GM12878 (cell line): Measurements from ENCODE around the gene NLN. TPM values are rescaled to one million over a fixed set of nuclear protein-coding genes. Genes with fewer than 3 reads are reported as not detected.

Experiments
- ATAC-seq: fragments of 200-7000 bp; cut with Tn5 transposase; 3 replicates; pipeline ENCODE4 v1.9.1; 2020; ENCODE audit warnings: mild to moderate bottlenecking, moderate library complexity
- BruUV-seq: library from RNA; stranded (reverse); fragments of 400-500 nt; replicated peaks from 2 replicates; lab custom pipeline; 2021; lab: Mats Ljungman, UMichigan
- CTCF ChIA-PET: fragments of 300-600 bp; sonication (Branson Sonifier 250); formaldehyde crosslinking; extraction: SDS; loops from one replicate; lab custom pipeline; 2021; ENCODE audit warnings: inconsistent platforms; lab: Yijun Ruan, JAX
- POLR2A ChIA-PET: fragments of 350-600 bp; formaldehyde crosslinking; extraction: SDS; loops from one replicate; lab custom pipeline; 2021; ENCODE audit warnings: inconsistent platforms; lab: Charles Lee
- RAD21 ChIA-PET: fragments of 300-600 bp; sonication (Branson Sonifier 250); formaldehyde crosslinking; loops from one replicate; lab custom pipeline; 2023; ENCODE audit warnings: antibody characterized with exemption; ENCODE audit not compliant: unreplicated experiment; lab: Charles Lee
- SMC1A ChIA-PET: fragments of 300-600 bp; sonication (Branson Sonifier 250); formaldehyde crosslinking; loops from one replicate; lab custom pipeline; 2023; ENCODE audit not compliant: unreplicated experiment, uncharacterized antibody; lab: Charles Lee
- DNase-seq: peaks from one replicate; pipeline ENCODE4 v3.0.0-alpha.2; 2011; ENCODE audit warnings: low read depth, low spot score
- FAIRE-seq: peaks from 3 replicates; lab custom pipeline; 2011; peaks lifted over from hg19 to GRCh38; lab: Jason Lieb, UNC
- H2AFZ ChIP-seq: 2 replicates; pipeline ENCODE4 v1.6.0; 2011; ENCODE audit warnings: low read depth, low read length, control low read depth; ENCODE audit not compliant: control insufficient read depth
- H3K27ac ChIP-seq: 2 replicates; pipeline ENCODE4 v1.5.1; 2011; ENCODE audit warnings: control low read depth; ENCODE audit not compliant: control insufficient read depth, insufficient read depth
- H3K27me3 ChIP-seq, 2 experiments: replicated peaks in 1 of 2; 2 replicates each; pipeline versions ENCODE4 v1.6.0 to v1.6.1; 2011; ENCODE audit warnings: low read length in 1 of 2; ENCODE audit not compliant: control insufficient read depth in 2 of 2, insufficient read depth in 2 of 2
- H3K36me3 ChIP-seq, 2 experiments: 2 replicates each; pipeline ENCODE4 v1.5.1; 2011; ENCODE audit warnings: low read length in 1 of 2; ENCODE audit not compliant: control insufficient read depth in 2 of 2, insufficient read depth in 2 of 2
- H3K4me1 ChIP-seq: 2 replicates; pipeline ENCODE4 v1.6.1; 2011; ENCODE audit warnings: mild to moderate bottlenecking, low read length, moderate library complexity, mixed read lengths; ENCODE audit not compliant: control insufficient read depth, insufficient read depth
- H3K4me2 ChIP-seq: 2 replicates; pipeline ENCODE4 v1.6.0; 2011; ENCODE audit warnings: control low read depth; ENCODE audit not compliant: control insufficient read depth, insufficient read depth
- H3K4me3 ChIP-seq: fragments of 200-600 bp; sonication (generic); 2 replicates; pipeline ENCODE4 v1.5.1; 2016
- H3K79me2 ChIP-seq: 2 replicates; pipeline ENCODE4 v1.6.0; 2011; ENCODE audit warnings: low read length; ENCODE audit not compliant: control insufficient read depth, insufficient read depth
- H3K9ac ChIP-seq: 2 replicates; pipeline ENCODE4 v1.8.0; 2011; ENCODE audit warnings: low read length, control low read depth, mixed read lengths; ENCODE audit not compliant: control insufficient read depth, insufficient read depth
- H3K9me3 ChIP-seq: replicated peaks from 3 replicates; pipeline ENCODE4 v1.5.1; 2011; ENCODE audit warnings: mild to moderate bottlenecking, low read length; ENCODE audit not compliant: control insufficient read depth, insufficient read depth
- H4K20me1 ChIP-seq: 2 replicates; pipeline ENCODE4 v1.6.0; 2011; ENCODE audit not compliant: control insufficient read depth, insufficient read depth
- BRCA1 ChIP-seq: IDR thresholded peaks from 2 replicates; pipeline ENCODE4 v1.6.1; 2011; ENCODE audit warnings: low read depth, low read length, improper control_type of control experiment
- ESRRA ChIP-seq: IDR thresholded peaks from 2 replicates; pipeline ENCODE4 v1.6.1; 2012; ENCODE audit warnings: mild to moderate bottlenecking, low read length, improper control_type of control experiment
- FOS ChIP-seq: IDR thresholded peaks from 3 replicates; pipeline ENCODE4 v1.6.1; 2011; ENCODE audit warnings: borderline replicate concordance; ENCODE audit not compliant: insufficient read length; ENCODE audit errors: extremely low read depth
- NFIC ChIP-seq: IDR thresholded peaks from 2 replicates; pipeline ENCODE4 v1.6.1; 2012; ENCODE audit warnings: low read depth, mild to moderate bottlenecking, inconsistent platforms, low read length, moderate library complexity
- PML ChIP-seq: IDR thresholded peaks from 2 replicates; pipeline ENCODE4 v1.6.1; 2012; ENCODE audit warnings: low read length, inconsistent platforms
- POU2F2 ChIP-seq: IDR thresholded peaks from 3 replicates; pipeline ENCODE4 v1.6.1; 2011; ENCODE audit warnings: low read depth, mild to moderate bottlenecking, low read length, borderline replicate concordance
- SMARCA5 ChIP-seq: fragments of 450-650 bp; IDR thresholded peaks from 2 replicates; pipeline ENCODE4 v1.6.1; 2017; ENCODE audit warnings: mild to moderate bottlenecking
- SP1 ChIP-seq: IDR thresholded peaks from one replicate; pipeline ENCODE4 v1.6.1; 2011; ENCODE audit warnings: low read depth, low read length
- YY1 ChIP-seq: IDR thresholded peaks from 2 replicates; pipeline ENCODE4 v1.6.1; 2011; ENCODE audit warnings: low read depth, mild to moderate bottlenecking, low read length
- ZNF622 ChIP-seq: fragments of 450-650 bp; IDR thresholded peaks from 2 replicates; pipeline ENCODE4 v1.6.1; 2017; ENCODE audit warnings: mild to moderate bottlenecking, inconsistent platforms
- ZZZ3 ChIP-seq: IDR thresholded peaks from 2 replicates; pipeline ENCODE4 v1.6.1; 2011; ENCODE audit warnings: low read depth; ENCODE audit not compliant: control insufficient read depth, insufficient read length
- WGBS: methylation state at CpG from one replicate; pipeline ENCODE4 v1.1.6; 2016; ENCODE audit warnings: low lambda C conversion rate; ENCODE audit not compliant: insufficient replicate concordance, insufficient coverage; ENCODE audit errors: missing lambda C conversion rate; 5-methylcytosine and 5-hydroxymethylcytosine counted together
- in situ Hi-C: fragments of 300-500 bp; cut with MboI; formaldehyde crosslinking; loops from 9 replicates; pipeline ENCODE4 v1.14.3; 2018; ENCODE audit warnings: mixed read lengths
- intact Hi-C: fragments of 100-400 bp; cut with micrococcal nuclease; formaldehyde crosslinking; loops from one replicate; pipeline ENCODE4 v1.14.2; 2022; ENCODE audit not compliant: unreplicated experiment
- polyA plus RNA-seq, 11 experiments: library from polyadenylated mRNA; depleted of rRNA in 4 of 11; unstranded in 6 of 11; stranded (reverse) in 5 of 11; fragments of >200 nt; fragmentation: Nextera tagmentation in 4 of 11; fragmentation: Illumina TruSeq in 1 of 11; extraction: Ambion mirVana in 4 of 11; extraction: Trizol in 1 of 11; gene quantifications; 1 replicate in 1 of 11; 2 replicates in 10 of 11; pipeline versions ENCODE4 v1.2.1 to v1.2.3, GENCODE V29; 2011 to 2016; ENCODE audit warnings: inconsistent platforms in 2 of 11, missing spikeins in 2 of 11, low read depth in 1 of 11
- total RNA-seq, 4 experiments: library from RNA; depleted of rRNA in 3 of 4; stranded (reverse); fragments of >200 nt in 3 of 4; fragmentation: Illumina TruSeq in 1 of 4; extraction: Trizol in 1 of 4; gene quantifications; 2 replicates each; pipeline versions ENCODE4 v1.2.1 to v1.2.3, GENCODE V29; 2013 to 2021
- TF ChIP-seq, protein P1 (sequence below): fragments of 450-650 bp; IDR thresholded peaks from 2 replicates; pipeline ENCODE4 v1.6.1; 2018; ENCODE audit warnings: mild to moderate bottlenecking, low read depth, moderate library complexity; ENCODE audit not compliant: partially characterized antibody
- TF ChIP-seq, protein P2 (sequence below): IDR thresholded peaks from 2 replicates; pipeline ENCODE4 v1.6.1; 2012; ENCODE audit warnings: low read depth, low read length, improper control_type of control experiment
- TF ChIP-seq, protein P3 (sequence below), 3 experiments: IDR thresholded peaks in 2 of 3; conservative IDR thresholded peaks in 1 of 3; 2 replicates each; pipeline ENCODE4 v1.5.1; 2011; ENCODE audit warnings: low read depth in 3 of 3, low read length in 3 of 3, mild to moderate bottlenecking in 3 of 3, control low read depth in 2 of 3, moderate library complexity in 2 of 3, inconsistent platforms in 1 of 3, mixed read lengths in 1 of 3; ENCODE audit not compliant: control insufficient read depth in 2 of 3, insufficient read depth in 1 of 3; ENCODE audit errors: extremely low read depth in 1 of 3

NLN gene
- total and polyA plus RNA-seq, 10 of the 15 experiments (the other 5 are each of a cell fraction or from before 2014, with no cell fraction given): 6.8 to 56.9 (median 33.3) TPM

DNA sequence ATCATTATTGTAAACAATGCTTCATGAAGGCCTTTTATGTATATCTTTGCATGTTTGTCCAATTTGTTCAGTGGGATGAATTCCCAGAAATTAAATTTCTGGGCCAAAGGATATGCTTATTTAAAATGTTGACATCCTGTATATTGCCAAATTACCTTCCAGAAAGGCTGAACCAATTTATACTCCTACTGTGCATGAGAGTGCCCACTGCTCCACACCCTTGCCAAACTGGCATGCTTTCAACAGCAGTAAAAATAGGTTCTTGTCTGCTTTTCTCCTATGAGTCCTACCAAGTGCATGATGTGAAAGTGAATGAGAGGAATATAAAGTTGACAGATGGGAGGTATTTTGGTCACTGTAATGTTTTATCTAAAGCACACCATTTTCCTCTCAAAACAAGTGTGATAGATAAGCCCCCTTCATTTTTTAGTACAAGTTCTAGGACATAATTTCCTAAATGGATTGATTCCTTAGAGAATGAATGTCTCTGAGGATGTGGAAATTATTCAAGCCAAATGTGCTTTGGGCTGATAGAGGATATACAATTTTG, 133.8 kb downstream of the NLN start:
- no peaks in the 10 kb centered on the region for H3K4me1 ChIP-seq
- RAD21 ChIA-PET: no interaction called here
- POLR2A ChIA-PET: no interaction called here
- TF ChIP-seq, protein P1, sequence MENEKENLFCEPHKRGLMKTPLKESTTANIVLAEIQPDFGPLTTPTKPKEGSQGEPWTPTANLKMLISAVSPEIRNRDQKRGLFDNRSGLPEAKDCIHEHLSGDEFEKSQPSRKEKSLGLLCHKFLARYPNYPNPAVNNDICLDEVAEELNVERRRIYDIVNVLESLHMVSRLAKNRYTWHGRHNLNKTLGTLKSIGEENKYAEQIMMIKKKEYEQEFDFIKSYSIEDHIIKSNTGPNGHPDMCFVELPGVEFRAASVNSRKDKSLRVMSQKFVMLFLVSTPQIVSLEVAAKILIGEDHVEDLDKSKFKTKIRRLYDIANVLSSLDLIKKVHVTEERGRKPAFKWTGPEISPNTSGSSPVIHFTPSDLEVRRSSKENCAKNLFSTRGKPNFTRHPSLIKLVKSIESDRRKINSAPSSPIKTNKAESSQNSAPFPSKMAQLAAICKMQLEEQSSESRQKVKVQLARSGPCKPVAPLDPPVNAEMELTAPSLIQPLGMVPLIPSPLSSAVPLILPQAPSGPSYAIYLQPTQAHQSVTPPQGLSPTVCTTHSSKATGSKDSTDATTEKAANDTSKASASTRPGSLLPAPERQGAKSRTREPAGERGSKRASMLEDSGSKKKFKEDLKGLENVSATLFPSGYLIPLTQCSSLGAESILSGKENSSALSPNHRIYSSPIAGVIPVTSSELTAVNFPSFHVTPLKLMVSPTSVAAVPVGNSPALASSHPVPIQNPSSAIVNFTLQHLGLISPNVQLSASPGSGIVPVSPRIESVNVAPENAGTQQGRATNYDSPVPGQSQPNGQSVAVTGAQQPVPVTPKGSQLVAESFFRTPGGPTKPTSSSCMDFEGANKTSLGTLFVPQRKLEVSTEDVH: no peak
- TF ChIP-seq FOS (no peak), YY1 (no peak)
- TF ChIP-seq, all 136 proteins: peak for 0
- SMC1A ChIA-PET: no interaction called here
- Histone ChIP-seq H3K9ac (no peak overlapping the region), H3K79me2 (no peaks in the 10 kb centered on the region), H3K27ac (no peak overlapping the region), H3K9me3 (no peaks in the 10 kb centered on the region; the same call in 2 of the 3 replicates), H3K4me2 (no peak overlapping the region), H4K20me1 (no peaks in the 10 kb centered on the region), H3K27me3 (no peaks in the 10 kb centered on the region), H3K36me3 (no peaks in the 10 kb centered on the region), H3K4me3 (no peak overlapping the region), H2AFZ (no peak overlapping the region)
- CTCF ChIA-PET: no interaction called here
- no TSS peak for BruUV-seq
- intact Hi-C loops (no loop called here), in situ Hi-C loops (no loop called here)
- FAIRE-seq: no peak
- no peak for ATAC-seq
- no peak for DNase-seq

DNA sequence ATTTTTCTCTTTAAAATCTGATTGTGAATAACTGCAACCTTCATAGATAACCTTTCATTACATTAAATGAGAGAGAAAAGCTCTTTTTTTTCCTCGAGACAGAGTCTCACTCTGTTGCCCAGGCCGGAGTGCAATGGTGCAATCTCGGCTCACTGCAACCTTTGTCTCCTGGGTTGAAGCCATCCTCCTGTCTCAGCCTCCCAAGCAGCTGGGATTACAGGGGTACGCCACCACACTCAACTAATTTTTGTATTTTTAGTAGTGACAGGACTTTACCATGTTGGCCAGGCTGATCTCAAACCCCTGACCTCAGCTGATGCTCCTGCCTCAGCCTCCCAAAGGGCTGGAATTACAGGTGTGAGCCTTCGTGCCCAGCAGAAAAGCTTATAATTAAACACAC, 134.5 kb downstream of the NLN start:
- Histone ChIP-seq H3K4me1 (no peaks in the 10 kb centered on the region), H4K20me1 (no peaks in the 10 kb centered on the region), H3K9me3 (no peaks in the 10 kb centered on the region; the same call in 2 of the 3 replicates), H3K9ac (no peak overlapping the region), H3K79me2 (no peaks in the 10 kb centered on the region), H3K4me3 (no peak overlapping the region), H2AFZ (no peak overlapping the region), H3K27me3 (no peaks in the 10 kb centered on the region), H3K27ac (no peak overlapping the region), H3K36me3 (no peaks in the 10 kb centered on the region), H3K4me2 (no peak overlapping the region)
- WGBS: 51% methylated on average over 5 of the region's 5 CpGs
- ChIA-PET POLR2A (no interaction called here), SMC1A (no interaction called here), CTCF (no interaction called here), RAD21 (no interaction called here)
- in situ Hi-C loops: no loop called here
- FAIRE-seq (no peak), ATAC-seq (no peak), DNase-seq (no peak)
- intact Hi-C loops: no loop called here
- no TSS peak for BruUV-seq
- no peak for TF ChIP-seq ZNF622
- TF ChIP-seq POU2F2: no peak
- TF ChIP-seq NFIC: no peak
- TF ChIP-seq BRCA1: no peak
- TF ChIP-seq, protein P2, sequence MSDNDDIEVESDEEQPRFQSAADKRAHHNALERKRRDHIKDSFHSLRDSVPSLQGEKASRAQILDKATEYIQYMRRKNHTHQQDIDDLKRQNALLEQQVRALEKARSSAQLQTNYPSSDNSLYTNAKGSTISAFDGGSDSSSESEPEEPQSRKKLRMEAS: no peak
- TF ChIP-seq ESRRA: no peak
- no peak for TF ChIP-seq SMARCA5
- TF ChIP-seq, protein P3, sequence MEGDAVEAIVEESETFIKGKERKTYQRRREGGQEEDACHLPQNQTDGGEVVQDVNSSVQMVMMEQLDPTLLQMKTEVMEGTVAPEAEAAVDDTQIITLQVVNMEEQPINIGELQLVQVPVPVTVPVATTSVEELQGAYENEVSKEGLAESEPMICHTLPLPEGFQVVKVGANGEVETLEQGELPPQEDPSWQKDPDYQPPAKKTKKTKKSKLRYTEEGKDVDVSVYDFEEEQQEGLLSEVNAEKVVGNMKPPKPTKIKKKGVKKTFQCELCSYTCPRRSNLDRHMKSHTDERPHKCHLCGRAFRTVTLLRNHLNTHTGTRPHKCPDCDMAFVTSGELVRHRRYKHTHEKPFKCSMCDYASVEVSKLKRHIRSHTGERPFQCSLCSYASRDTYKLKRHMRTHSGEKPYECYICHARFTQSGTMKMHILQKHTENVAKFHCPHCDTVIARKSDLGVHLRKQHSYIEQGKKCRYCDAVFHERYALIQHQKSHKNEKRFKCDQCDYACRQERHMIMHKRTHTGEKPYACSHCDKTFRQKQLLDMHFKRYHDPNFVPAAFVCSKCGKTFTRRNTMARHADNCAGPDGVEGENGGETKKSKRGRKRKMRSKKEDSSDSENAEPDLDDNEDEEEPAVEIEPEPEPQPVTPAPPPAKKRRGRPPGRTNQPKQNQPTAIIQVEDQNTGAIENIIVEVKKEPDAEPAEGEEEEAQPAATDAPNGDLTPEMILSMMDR (IDR thresholded peaks at IDR 0.05 in 2 of 3, conservative IDR thresholded peaks at IDR 0.05 in 1 of 3; ENCODE audit: control insufficient read depth in 2 of 3, extremely low read depth in 1 of 3, insufficient read depth in 1 of 3, low read depth in 3 of 3, low read length in 3 of 3): no peak
- no peak for TF ChIP-seq PML
- TF ChIP-seq SP1: no peak
- no peak for TF ChIP-seq ZZZ3
